ENCODE results near the gene FBXL4.
"Not testable (repeated sequence)": the region's sequence is repeated elsewhere in the genome, so short reads cannot be mapped to it uniquely, and the experiment has no call there.

The FBXL4 gene

DNA sequence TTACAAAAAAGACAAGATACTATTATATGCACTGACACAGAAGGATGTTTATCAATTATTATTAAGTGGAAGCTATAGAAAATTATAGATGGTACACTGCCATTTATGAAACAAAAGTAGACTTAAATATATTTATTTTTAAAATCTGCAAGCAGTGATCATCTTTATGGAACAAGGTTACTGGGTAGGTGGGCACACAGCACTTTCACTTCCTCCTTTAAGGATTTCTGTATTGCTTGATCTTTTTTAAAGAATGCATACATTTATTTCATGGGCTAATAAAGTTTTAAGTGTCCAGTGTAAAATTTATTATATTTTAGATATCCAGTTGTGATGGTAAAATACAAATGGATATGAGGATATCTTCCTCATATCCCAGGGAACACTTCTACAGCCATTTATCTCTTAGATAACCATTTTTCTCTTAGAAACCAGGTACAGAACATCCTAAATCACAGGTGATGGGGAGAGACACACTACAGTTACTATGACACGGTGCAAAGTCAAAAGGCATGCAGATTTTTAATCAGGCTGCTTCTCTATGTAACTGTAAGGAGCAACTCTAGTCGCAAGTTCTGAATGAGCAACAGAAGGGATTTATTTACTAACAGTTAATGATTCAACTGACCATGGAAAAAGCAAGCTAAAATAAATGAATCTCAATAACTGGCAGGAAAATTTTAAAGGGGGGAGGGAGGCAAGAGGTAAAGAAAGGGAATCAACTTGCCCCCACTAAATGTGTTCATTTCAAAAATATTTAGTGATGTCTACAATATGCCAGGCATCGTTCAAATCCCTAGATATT, 2.2 kb downstream of the FBXL4 start:
- DNase-seq, result peak; percentile 6

DNA sequence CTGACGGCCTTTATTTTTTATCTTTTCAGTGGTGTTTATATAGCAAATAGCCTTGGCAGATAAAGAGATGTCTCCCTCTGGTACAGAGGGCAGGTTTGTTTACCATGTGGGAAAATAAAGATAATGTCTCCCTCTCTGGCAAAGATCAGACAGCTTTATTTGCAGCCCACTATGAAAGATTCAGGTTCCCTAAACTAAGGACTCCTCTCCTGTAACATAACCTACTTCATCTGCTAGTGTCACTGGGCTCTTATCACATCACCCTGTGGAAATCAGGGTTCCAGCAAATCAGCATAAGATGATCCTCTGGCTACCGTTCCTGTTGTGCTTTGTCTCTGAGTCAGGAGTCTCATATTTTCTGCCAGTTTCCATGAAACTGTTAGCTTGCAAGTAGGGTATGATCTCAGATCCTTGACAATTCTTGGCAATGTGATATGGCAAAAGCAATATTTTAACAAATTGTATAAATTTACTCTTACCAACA, 3.1 kb downstream of the FBXL4 start:
- DNase-seq, result peak; percentile 70

DNA sequence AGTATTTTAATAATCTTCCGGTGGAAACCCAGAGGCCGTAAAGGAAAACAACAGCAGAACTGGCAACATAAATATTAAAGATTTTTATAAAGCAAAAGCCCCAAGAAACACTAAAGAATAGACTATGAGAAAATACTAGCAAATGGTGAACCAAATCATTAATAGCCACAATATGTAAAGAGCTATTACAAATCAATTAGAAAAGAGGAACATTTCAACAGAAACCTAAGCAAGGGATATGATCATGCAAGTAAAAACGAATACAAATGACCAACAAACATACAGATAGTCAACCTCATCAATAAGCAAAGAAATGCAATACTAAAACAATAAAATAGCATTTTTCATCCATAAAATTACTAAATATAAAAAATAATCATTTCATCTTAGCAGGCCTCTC, 3.6 kb downstream of the FBXL4 start:
- DNase-seq, result no peak

DNA sequence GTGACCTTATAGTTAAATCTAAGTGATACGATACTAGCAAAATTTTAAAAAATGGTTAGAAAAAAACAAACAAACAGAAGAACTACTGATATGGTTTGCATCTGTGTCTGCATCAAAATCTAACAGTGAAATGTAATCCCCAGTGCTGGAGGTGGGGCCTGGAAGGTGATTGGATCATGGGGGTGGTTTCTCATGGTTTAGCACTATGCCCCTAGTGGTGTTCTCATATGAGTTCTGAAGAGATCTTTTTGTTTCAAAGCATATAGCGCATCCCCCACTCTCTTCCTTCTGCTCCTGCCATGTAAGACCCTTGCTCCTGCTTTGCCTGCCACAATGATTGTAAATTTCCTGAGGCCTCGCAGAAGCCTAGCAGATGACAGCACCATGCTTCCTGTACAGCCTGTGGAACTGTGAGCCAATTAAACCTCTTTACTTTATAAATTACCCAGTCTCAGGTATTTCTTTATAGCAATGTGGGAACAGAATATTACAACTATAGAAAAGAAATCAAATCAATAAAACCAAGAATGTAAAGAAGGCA, 5.4 kb downstream of the FBXL4 start:
- no peak for DNase-seq

DNA sequence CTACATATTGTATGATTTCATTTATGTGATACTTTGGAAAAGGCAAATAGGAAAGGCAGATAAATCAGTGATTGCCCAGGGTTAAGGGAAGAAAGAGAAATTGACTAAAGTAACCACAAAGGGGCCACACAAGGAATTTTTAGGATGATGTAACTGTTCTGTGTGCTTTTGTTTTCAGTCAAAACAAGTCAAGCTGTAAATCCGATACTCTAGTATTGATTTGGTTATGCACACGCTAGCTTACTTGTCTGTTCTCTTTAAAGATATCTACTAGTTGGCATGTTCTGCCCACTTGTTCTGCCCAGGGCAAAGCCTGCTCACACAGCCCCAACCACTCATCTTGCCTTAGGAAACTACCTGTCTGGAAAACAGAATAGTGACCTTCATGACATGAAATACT, 6.4 kb downstream of the FBXL4 start:
- no peak for DNase-seq

DNA sequence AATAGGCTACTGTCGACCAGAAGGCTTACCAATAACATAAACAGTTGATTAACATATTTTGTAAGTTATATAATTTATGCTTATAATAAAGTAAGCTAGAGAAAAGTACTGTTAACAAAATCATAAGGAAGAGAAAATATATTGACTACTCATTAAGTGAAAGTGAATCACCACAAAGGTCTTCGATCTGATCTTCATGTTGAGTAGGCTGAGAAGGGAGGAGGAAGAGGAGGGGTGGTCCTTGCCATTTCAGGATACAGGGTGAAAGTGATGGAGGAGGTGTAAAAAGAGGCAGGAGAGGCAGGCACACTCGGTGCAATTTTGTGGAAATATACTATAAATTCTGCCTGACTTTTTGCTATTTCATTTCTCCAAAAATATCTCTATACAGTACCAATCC, 10.4 kb downstream of the FBXL4 start:
- no peak for DNase-seq

DNA sequence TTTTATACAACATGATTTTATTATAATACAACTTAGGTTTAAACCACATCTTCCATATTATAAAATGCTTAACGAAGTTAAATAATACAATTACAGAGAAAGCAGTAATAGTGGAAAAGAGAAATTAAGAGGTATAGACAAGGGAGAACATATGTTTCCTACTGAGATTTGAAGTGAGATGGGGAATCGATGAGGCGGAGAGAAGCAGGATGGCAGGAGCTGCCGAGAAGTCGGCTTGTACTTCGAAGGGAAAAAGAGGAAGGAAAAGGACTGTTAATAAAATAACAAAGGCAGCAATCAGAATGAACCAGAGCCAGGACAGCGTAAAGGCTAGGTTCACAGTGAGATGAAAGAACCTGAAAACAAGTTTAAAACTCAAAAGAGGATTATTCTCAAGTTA, 15.4 kb downstream of the FBXL4 start:
- DNase-seq, result no peak

DNA sequence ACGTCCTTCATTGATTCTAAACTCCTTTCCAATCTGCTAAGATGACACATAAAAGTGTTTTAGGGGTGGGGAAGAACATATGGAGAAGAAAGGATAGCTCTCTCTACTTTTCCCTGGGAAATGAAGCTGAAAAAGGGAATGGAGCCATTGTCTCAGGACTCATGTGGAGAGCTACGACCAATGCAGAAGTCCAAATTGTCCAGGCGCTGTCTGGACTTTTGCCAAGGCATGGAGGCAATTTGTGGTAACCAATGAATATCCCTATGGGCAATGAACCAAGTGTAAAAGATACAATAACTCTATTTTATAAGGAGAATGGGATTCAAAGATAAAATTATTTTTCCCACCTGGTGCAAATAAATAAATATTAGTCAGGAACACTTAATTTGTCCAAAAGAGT, 16.1 kb downstream of the FBXL4 start:
- DNase-seq, result peak; percentile 57

DNA sequence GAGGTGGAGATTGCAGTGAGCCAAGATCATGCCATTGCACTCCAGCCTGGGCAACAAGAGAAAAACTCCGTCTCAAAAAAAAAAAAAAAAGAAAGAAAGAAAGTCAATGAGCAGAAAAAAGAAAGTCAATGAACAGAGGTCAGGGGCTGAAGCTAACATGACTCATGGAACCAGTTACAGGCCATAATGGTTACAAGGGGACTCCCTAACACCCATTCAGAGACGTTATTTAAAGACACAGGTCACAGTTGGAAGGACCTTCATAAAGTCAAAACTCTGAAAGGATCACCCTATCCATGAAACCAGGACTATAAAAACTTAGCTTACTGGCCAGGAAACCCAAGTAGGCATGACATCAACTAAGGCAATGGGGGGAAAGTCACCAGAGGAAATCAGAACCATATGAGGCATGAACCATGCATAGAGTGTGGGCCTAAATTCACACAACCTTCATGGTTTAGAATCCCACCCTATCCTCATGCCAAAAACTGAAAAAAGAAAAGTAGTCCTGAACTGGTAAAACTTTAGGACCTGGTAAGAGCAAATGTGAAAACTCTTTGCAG, 18.2 kb downstream of the FBXL4 start:
- DNase-seq, result no peak

DNA sequence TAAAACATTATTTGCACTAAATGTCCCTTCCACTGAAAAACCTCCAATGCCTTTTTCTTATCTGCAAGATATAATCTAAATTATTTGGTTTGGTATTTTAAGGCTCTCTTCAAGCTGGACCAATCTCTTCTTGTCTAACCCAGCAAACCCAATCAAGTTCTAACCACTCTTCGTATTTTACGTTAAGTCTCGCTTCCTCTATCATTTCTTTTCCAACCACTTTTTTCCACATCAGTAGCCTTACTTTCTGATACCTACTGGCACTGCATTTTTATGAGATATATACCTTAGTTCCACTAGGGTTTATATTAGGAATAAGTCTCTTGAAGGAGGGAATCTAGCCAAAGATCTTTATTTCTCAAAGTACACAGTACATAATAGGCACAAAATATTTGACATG, 19.1 kb downstream of the FBXL4 start:
- DNase-seq, result no peak

DNA sequence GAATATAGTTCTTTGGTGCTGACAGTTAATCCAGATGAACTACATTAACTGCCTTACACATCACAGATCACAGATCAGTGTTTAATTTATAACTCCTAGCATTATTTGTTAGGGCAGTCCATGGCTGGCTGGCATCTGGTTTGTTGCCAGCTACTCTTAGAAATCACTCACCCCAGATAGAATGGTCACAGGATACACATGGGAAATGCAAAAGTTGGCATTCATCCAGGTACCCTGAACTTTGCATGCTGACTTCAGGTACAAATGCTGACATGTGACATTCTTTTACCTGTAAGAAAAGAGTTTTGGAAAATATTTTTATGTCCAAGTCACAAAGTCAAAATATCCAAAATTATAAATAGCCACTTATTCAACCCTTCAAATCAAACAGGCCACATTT, 20.2 kb downstream of the FBXL4 start:
- DNase-seq, result no peak

DNA sequence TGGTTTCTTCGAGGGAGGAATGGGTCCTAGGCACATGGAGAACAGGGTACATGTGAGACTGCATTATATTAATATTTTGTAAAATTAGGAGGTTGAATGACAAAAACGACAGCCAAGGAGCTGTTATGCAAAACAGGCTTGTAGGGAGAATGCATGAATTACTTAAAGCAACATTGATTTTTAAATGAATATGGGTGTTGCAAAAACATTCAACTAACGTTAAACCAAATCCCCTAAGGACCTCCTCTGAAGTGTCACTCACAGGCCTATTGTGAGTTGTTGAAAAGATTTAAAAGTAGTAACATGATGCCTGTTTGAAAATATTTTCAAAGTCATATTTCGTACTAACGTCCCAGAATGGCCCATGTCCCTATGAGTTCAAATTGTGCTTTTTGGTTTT, 21.9 kb downstream of the FBXL4 start:
- no peak for DNase-seq

DNA sequence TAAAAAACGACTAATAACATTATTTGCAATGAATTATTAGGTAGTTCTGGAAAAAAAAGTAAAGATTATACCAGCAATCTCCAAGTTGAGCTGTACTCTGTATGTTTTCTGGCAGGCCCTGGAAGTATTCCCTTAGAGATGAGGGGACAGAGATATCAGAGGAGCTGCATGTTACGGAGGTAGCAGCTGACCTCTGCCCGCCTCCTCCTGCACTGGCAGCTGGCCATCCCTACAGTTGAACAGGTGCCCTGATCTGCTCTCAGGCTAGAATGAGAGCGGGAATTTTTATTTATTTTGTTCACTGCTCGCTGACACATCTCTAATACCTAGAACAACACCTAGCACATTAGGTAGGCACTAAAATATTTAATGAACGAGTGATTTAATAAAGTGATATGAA, 23.1 kb downstream of the FBXL4 start:
- DNase-seq, result no peak

DNA sequence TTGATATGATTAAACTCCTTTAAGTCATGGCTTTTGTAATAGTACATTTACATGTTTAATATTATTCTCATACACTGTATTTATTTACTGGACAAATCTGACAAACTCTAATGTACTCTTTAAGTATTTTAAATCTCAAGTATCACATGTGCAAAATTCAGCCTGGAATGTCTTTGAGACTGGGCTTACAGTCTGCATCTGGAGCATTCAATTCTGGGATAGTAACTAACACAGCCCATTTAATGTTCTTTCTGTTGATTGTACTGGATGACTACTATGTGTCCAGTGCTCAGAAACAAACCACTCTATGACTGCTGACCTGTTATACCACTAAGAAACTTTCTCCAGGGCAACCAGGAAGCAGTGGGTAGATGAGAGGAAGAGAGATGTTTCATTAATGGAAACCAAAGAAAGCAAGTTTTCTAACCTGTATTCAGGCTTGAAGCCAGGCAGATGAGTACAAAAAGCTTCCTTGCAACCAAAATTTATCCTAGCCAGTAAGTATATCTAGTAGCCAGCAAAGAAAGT, 26.8 kb downstream of the FBXL4 start:
- no peak for DNase-seq

DNA sequence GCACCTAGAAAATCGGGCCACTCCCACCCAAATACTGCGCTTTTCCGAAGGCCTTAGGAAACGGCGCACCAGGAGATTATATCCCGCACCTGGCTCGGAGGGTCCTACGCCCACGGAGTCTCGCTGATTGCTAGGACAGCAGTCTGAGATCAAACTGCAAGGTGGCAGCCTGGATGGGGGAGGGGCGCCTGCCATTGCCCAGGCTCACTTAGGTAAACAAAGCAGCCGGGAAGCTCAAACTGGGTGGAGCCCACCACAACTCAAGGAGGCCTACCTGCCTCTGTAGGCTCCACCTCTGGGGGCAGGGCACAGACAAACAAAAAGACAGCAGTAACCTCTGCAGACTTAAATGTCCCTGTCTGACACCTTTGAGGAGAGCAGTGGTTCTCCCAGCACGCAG, 36.8 kb downstream of the FBXL4 start:
- DNase-seq, result not testable (repeated sequence)

DNA sequence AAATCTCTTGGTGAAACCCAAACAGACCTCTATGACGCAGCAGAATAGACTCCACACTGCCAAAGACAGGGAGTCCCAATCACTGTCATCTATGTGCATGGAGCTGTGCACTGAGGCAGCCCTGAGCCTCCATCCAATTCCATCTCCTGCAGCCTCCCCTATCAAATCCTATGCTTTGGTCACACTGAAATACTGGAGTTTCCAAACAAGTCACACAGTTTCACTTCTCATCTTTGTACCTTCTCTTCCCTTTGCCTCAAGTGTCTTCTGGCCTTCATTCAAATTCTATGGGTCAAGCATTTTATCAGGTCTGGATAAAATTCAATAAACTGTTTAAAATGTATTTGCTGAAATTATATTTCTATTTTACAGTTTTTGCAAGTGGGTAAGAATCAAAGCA, 38.5 kb downstream of the FBXL4 start:
- no peak for DNase-seq

DNA sequence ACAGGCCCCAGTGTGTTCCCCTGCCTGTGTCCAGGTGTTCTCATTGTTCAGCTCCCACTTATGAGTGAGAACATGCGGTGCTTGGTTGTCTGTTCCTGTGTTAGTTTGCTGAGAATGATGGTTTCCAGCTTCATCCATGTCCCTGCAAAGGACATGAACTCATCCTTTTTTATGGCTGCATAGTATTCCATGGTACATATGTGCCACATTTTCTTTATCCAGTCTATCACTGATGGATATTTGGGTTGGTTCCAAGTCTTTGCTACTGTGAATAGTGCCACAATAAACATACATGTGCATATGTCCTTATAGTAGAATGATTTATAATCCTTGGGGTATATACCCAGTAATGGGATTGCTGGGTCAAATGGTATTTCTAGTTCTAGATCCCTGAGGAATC, 41.4 kb downstream of the FBXL4 start:
- not testable (repeated sequence) for DNase-seq

DNA sequence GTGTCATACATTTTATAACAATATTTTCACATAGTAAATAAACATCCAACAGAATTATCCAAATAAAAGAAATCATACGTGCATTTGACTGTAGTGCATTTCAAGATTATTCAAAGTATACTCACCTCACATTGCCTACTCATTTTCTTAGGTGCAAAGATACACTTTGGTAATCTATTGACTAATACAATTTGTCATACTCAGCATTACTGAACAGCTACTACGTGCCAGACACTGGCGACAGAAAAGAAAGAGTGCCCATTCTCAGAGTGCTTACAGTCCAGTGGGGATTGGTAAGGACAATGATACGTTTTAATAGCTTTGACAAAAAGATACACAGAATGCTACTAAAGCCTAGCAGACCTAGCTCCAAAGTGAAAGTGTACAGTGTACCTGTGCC, 42.0 kb downstream of the FBXL4 start:
- DNase-seq, result no peak

DNA sequence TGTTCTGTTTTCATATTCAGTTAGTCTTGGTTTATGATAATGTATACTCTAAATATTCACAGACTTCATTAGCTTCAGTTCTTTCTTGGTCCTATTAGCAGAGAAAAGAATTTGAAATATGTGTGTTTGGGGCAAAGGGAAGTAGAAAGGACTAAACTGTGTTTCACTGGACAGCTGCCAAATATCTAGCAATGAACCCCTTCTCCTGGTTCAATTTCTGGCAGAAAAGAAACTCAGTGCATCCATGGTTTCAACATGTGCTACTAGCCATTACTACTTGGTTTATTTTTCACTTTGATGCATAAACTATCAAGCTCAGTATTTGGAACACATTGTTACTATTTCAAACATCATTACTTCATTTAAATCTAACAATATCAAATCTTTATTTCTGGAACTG, 43.6 kb downstream of the FBXL4 start:
- no peak for DNase-seq

DNA sequence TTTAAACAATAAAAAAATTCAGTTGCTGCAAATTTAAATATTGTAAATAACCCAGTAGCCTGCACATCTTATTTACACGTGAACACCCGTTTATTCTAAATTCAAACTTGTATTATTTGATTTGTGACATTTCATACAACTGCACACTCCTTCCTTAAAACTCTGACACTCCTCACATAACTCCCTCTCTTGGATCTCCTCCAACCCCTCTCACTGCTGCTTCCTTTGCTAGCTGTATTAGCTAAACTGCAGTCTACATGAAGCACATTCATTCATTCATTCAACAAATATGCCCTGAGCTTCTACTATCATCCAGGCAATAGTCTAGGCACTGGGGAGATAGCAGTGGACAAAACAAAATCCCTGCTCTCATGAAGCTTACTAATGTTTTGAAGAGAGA, 47.0 kb downstream of the FBXL4 start:
- no peak for DNase-seq

DNA sequence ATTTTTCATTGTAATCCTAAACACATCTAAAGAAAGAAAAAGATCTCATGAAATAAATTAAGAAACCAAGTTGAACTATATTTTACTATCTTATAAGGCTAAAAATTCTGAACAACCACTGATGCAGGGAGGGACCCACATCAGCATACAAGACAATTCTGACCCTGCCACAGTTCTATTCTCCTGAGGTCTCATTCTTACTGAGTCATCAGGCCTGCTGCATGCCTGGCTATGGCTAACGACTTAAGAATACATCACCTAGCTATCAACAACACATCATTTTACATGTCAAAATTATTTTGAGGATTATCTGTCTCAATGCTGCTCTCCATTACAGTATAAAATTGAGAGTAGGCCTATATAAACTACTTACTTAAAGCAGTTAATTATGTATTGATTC, 52.9 kb downstream of the FBXL4 start:
- DNase-seq, result no peak

DNA sequence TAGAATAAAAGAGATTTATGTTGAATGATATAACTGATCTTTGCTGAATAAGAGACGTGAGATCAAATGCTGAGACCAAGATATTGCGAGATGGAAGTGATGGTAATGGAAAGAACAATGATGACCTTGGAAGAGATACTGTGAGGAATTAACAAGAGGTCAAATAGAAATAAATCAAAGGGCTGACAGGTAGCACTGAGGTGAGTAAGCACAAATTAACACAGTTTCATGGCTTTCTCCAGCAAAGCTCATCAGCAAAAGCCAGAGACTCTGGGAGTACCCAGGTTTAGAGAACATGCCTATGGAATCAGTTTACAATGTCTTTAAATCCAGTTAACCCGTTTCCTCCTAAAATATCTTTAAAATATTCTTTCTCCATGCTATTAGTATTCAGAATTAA, 60.1 kb downstream of the FBXL4 start:
- no peak for DNase-seq

DNA sequence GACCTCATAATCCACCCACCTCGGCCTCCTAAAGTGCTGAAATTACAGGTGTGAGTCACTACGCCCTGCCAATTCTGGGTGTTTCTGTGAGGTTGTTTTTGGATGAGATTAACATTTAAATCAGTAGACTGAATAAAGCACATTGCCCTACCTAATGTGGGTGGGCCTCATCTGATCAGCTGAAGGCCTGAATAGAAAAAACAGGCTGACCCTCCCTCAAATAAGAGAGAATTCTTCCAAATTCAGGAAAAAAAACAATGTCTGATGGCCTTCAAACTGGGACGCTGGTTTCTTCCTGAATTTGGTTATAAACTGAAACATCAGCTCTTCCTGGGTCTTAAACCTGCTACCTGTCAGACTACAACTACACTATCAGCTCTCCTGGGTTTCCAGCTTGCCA, 62.4 kb downstream of the FBXL4 start:
- no peak for DNase-seq

DNA sequence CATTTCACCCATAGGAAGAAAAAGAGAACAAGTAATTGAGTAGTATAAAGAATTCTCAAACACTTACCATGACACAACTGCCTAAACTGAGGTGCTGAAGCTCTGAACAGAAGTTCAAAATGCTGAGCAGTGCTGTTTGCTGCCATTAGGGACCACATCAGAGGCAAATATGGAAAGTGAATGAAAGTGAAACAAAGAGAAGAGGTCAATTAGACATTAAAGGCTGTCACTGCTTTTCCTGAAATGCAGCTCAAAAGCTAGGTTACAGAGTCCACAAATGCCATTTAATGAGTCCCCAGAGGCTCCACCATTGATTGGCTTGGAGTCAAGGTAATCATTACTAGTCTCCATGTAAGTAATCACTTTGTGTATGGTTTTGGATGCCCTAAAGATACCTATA, 67.3 kb downstream of the FBXL4 start:
- no peak for DNase-seq

All from NCI-H446 treated with DMSO at 0.1 percent for 48 hours (cell line).